ENCODE data around the gene ZFYVE9. TPM values are rescaled to one million over a fixed set of nuclear protein-coding genes. Genes with fewer than 3 reads are reported as not detected.
"Not testable (repeated sequence)": the region's sequence is repeated elsewhere in the genome, so short reads cannot be mapped to it uniquely, and the experiment has no call there.

Gene ZFYVE9
- total RNA-seq, 4 donors from 2014 or later: 22.8 to 37.0 (median 28.2) TPM

GRCh38 chr1:52164604-52165003 is 22.7 kb downstream of the ZFYVE9 start:
- Histone ChIP-seq H3K9me3 (no peaks in the 10 kb centered on the region), H3K27ac (no peak overlapping the region), H3K4me1 (no peaks in the 10 kb centered on the region), H3K36me3 (no peaks in the 10 kb centered on the region), H3K27me3 (no peaks in the 10 kb centered on the region), H3K4me3 (no peak overlapping the region)
- TF ChIP-seq CTCF (IDR thresholded peaks at IDR 0.05) (no peak), POLR2AphosphoS5 (IDR thresholded peaks at IDR 0.05) (no peak), EP300 (IDR thresholded peaks at IDR 0.05; ENCODE audit: low read depth) (no peak), POLR2A (IDR thresholded peaks at IDR 0.05) (no peak)
- intact Hi-C loops (cut with DNase I; ENCODE audit: low total_unique reads): no loop called here
- in situ Hi-C loops (cut with MboI; ENCODE audit: low pct_ligation_motif_present in 1 of 4, low pct_unique_long_range_greater_than_20kb in 1 of 4, low sequenced_read_pairs in 3 of 4): no loop called here
- DNase-seq: no peak
- WGBS, 2 donors (ENCODE audit: low coverage in 1 of 2): 93 to 100% methylated on average over 3 to 4 of the region's 4 CpGs

- in situ Hi-C loops (cut with MboI; ENCODE audit: low pct_ligation_motif_present in 1 of 4, low pct_unique_long_range_greater_than_20kb in 1 of 4, low sequenced_read_pairs in 3 of 4) (no loop called here), intact Hi-C loops (cut with DNase I; ENCODE audit: low total_unique reads) (no loop called here)
- Histone ChIP-seq H3K36me3 (no peaks in the 10 kb centered on the region), H3K4me1 (no peaks in the 10 kb centered on the region), H3K9me3 (no peaks in the 10 kb centered on the region), H3K4me3 (no peak overlapping the region), H3K27me3 (no peaks in the 10 kb centered on the region), H3K27ac (no peak overlapping the region)
- DNase-seq: no peak
- 83 to 87% methylated on average over 4 to 6 of the region's 6 CpGs for WGBS, 2 donors (ENCODE audit: low coverage in 1 of 2)
- TF ChIP-seq POLR2A (IDR thresholded peaks at IDR 0.05) (no peak), CTCF (IDR thresholded peaks at IDR 0.05) (no peak), POLR2AphosphoS5 (IDR thresholded peaks at IDR 0.05) (no peak), EP300 (IDR thresholded peaks at IDR 0.05; ENCODE audit: low read depth) (no peak)
Measured at GRCh38 chr1:52166996-52167753, 25.3 kb downstream of the ZFYVE9 start.

- intact Hi-C loops (cut with DNase I; ENCODE audit: low total_unique reads) (no loop called here), in situ Hi-C loops (cut with MboI; ENCODE audit: low pct_ligation_motif_present in 1 of 4, low pct_unique_long_range_greater_than_20kb in 1 of 4, low sequenced_read_pairs in 3 of 4) (no loop called here)
- Histone ChIP-seq H3K4me1 (no peaks in the 10 kb centered on the region), H3K27me3 (no peaks in the 10 kb centered on the region), H3K36me3 (no peaks in the 10 kb centered on the region), H3K4me3 (no peak overlapping the region), H3K9me3 (no peaks in the 10 kb centered on the region), H3K27ac (no peak overlapping the region)
- TF ChIP-seq POLR2A (IDR thresholded peaks at IDR 0.05) (no peak), EP300 (IDR thresholded peaks at IDR 0.05; ENCODE audit: low read depth) (no peak), POLR2AphosphoS5 (IDR thresholded peaks at IDR 0.05) (no peak), CTCF (IDR thresholded peaks at IDR 0.05) (no peak)
- no peak for DNase-seq
- 92 to 97% methylated on average over 5 to 7 of the region's 7 CpGs for WGBS, 2 donors (ENCODE audit: low coverage in 1 of 2)
Measured at GRCh38 chr1:52168373-52169080, 26.6 kb downstream of the ZFYVE9 start.

- H3K36me3 ChIP-seq; H3K4me3 ChIP-seq; H3K9me3 ChIP-seq; intact Hi-C loops (cut with DNase I; ENCODE audit: low total_unique reads); in situ Hi-C loops (cut with MboI; ENCODE audit: low pct_ligation_motif_present in 1 of 4, low pct_unique_long_range_greater_than_20kb in 1 of 4, low sequenced_read_pairs in 3 of 4); H3K27me3 ChIP-seq; H3K27ac ChIP-seq; H3K4me1 ChIP-seq; DNase-seq: not testable (repeated sequence)
- WGBS, 2 donors (ENCODE audit: low coverage in 1 of 2): 96 to 100% methylated on average over 3 to 4 of the region's 5 CpGs
Measured at GRCh38 chr1:52171149-52171548, 29.3 kb downstream of the ZFYVE9 start.

Data from transverse colon (tissue), 4 donors.